MG63 (cell line): ENCODE data around the gene RASL10A. TPM values are rescaled to one million over a fixed set of nuclear protein-coding genes. Genes with fewer than 3 reads are reported as not detected.
A peak's percentile ranks its signal among the peaks of the same experiment; 100 is the strongest.

Experiments used
- DNase-seq: peaks from one replicate; pipeline ENCODE4 v3.0.0-alpha.2; 2020
- H3K27me3 ChIP-seq: fragments of 250-450 bp; sonication (Bioruptor Pico); 2 replicates; pipeline ENCODE4 v1.5.1; 2020; ENCODE audit warnings: mild to moderate bottlenecking, moderate library complexity
- H3K36me3 ChIP-seq: fragments of 250-450 bp; sonication (Bioruptor Pico); 2 replicates; pipeline ENCODE4 v1.5.1; 2020; ENCODE audit warnings: mild to moderate bottlenecking, moderate library complexity
- H3K4me3 ChIP-seq: fragments of 250-450 bp; sonication (Bioruptor Pico); 2 replicates; pipeline ENCODE4 v1.5.1; 2020; ENCODE audit warnings: mild to moderate bottlenecking, moderate library complexity
- H3K9me3 ChIP-seq: fragments of 250-450 bp; sonication (Bioruptor Pico); 2 replicates; pipeline ENCODE4 v1.5.1; 2020; ENCODE audit warnings: mild to moderate bottlenecking, moderate library complexity
- total RNA-seq: library from RNA; depleted of rRNA; stranded (reverse); fragments of >200 nt; shearing (Covaris generic); gene quantifications from 2 replicates; pipeline ENCODE4 v1.2.3, GENCODE V29; 2014; ENCODE audit warnings: low replicate concordance

RASL10A gene
- total RNA-seq, 1 experiment from 2014 or later, result not detected

DNA sequence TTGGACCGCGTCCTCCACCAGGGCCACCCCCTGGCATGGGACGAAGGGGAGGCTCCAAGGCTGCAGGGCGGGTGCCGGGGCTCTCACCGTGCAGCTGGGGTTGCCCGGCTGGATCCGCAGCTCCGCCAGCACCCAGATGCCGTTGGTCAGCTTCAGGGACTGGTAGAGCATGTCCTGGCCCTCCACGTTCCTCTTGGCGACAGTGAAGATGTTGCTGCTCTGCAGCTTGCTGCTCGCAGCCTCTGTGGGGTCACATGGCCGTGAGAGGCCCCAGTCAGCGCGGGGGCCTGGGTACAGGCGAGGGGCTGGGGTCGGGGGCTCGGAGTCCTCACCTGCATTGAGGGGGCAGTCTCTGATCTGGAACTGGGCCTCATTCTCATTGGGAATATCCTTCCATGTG is 14.8 kb upstream of the RASL10A start:
- H3K36me3 ChIP-seq, result peaks cover 11% of the 10 kb centered on the region
- no peaks in the 10 kb centered on the region for H3K9me3 ChIP-seq
- DNase-seq, result no peak
- H3K27me3 ChIP-seq, result no peaks in the 10 kb centered on the region
- H3K4me3 ChIP-seq, result no peak overlapping the region

DNA sequence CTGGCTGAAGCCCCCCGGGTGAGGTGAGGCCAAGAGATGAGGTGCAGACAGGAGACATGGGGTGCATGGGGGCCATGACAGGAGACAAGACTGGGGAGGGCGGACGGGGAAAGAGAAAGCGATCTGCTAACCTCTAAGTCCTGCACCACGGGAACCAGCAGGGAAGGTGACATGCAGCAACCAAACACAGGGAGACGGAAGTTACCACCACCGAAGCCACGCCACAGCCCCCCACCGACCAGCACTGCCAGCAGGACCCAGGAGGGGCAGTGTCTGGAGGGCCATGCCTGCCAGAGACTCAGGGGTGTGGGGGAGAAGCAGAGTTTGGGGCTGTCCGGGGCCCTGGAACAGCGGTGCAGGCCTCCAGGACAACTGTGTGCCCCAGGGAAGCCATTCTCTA is 14.1 kb upstream of the RASL10A start:
- H3K27me3 ChIP-seq, result no peaks in the 10 kb centered on the region
- no peak for DNase-seq
- H3K4me3 ChIP-seq, result no peak overlapping the region
- H3K36me3 ChIP-seq, result peaks cover 11% of the 10 kb centered on the region
- H3K9me3 ChIP-seq, result no peaks in the 10 kb centered on the region

DNA sequence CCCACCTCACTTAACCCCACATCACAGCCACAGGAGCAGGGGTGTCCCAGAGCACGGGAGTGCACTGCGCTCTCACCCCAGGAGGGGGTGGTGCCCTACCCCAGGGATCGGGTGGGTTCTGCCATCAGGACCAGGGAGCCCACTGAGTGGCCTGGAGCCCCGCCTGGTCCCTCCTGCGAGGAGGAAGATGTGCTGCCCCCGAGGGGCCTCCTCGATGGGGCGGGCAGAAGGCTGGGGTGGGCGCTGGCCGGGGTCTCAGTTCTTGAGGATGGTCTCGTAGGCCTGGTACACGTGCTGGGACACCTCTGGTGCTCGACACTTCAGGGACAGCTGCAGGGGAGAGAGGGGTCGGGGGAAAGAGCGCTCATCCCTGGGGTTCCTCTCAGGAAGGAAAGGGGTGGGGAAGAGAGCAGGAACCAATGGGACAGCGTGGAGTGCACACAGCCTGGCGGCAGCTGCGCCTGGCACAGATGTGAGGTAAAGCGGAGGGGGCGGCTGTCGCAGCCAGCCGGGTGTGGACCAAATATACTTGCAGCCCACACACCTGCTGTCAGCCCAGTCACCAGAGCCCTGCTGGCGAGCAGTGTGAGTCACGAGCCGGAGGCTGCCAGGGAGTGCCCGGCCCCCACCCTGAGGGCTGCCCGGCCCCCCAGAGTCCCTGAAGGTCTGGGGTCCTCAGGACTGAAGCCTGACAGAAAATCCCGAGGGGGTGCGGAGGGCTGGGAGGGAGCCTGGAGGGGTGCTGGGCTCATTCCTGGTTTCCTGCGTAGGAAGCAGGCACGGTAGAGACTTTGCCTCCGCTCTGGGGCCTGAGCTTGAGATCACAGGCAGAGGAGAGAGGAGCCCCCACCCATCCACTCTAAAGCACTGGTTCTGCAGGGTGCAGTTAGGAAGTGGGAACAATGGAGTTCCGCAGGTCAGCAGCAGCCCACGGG is 13.3 kb upstream of the RASL10A start:
- DNase-seq, result peak; percentile 27
- no peak overlapping the region for H3K4me3 ChIP-seq

GRCh38 chr22:29328055-29328454 is 12.6 kb upstream of the RASL10A start:
- DNase-seq, result no peak
- Histone ChIP-seq H3K9me3 (no peaks in the 10 kb centered on the region), H3K36me3 (peaks cover 11% of the 10 kb centered on the region), H3K4me3 (no peak overlapping the region), H3K27me3 (no peaks in the 10 kb centered on the region)

More for the DNA sequence above, 13.3 kb upstream of the RASL10A start:
- H3K9me3 ChIP-seq, result no peaks in the 10 kb centered on the region
- peaks cover 11% of the 10 kb centered on the region for H3K36me3 ChIP-seq
- H3K27me3 ChIP-seq, result no peaks in the 10 kb centered on the region

DNA sequence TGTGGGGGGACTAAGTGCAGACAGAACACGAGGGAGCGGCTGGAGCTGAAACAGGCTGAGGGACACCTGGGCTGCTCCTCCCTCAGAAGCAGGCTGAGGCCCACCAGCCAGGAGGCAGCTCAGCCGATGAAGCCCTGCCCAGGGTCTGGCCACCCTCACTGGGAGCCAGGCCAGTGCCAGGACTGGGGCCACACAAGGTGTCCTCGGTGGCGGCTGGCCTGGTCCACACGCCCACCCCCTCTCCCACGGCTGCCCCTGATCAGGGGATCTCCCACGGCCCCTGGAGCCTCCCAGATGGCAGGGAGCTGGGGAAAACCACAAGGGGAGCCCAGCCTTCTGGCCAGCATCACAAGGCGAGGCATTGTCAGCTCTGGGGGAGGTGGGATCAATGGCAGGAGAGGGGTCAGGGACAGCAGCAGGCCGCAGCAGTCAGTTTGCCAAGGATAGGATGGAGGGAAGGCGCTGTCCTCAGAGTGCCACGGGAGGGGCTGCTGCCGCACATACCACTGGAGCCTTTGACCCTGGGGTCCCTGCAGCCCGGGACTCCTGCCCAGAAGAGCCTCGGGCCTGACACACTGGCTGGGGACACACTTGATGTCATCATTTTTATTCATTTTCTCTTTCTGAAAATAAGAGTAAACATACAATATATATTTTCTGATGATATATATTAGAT is 11.7 kb upstream of the RASL10A start:
- no peak for DNase-seq

DNA sequence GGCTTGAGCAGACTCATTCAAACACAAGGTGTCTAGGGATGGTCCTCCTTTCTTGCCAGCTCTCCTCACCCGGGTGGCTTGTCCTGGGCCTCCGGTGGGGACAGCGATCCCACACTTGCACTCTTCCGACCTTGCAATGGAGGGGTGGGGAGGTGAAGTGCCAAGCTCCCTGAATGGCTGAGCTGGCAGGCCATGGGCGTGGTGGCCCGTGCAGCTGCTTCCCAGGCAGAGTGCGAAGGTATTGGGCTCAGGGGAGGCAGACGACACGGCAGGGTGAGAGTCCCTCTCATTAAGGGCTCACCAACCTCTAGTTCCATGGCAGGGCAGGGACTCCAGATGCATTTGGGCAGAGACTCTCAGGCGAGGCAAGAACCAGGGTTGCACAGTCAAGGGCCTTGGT is 11.0 kb upstream of the RASL10A start:
- H3K9me3 ChIP-seq, result no peaks in the 10 kb centered on the region
- no peaks in the 10 kb centered on the region for H3K27me3 ChIP-seq
- peaks cover 11% of the 10 kb centered on the region for H3K36me3 ChIP-seq
- DNase-seq, result no peak
- H3K4me3 ChIP-seq, result no peak overlapping the region

More for the DNA sequence above, 11.7 kb upstream of the RASL10A start:
- Histone ChIP-seq H3K36me3 (peaks cover 11% of the 10 kb centered on the region), H3K4me3 (no peak overlapping the region), H3K27me3 (no peaks in the 10 kb centered on the region), H3K9me3 (no peaks in the 10 kb centered on the region)

GRCh38 chr22:29325785-29326315 is 10.4 kb upstream of the RASL10A start:
- DNase-seq, result no peak
- no peak overlapping the region for H3K4me3 ChIP-seq
- H3K27me3 ChIP-seq, result no peaks in the 10 kb centered on the region
- H3K9me3 ChIP-seq, result no peaks in the 10 kb centered on the region
- H3K36me3 ChIP-seq, result peaks cover 11% of the 10 kb centered on the region

- Histone ChIP-seq H3K27me3 (no peaks in the 10 kb centered on the region), H3K36me3 (peaks cover 11% of the 10 kb centered on the region), H3K4me3 (no peak overlapping the region), H3K9me3 (no peaks in the 10 kb centered on the region)
- no peak for DNase-seq
Measured at GRCh38 chr22:29325356-29325755, 9.9 kb upstream of the RASL10A start.

DNA sequence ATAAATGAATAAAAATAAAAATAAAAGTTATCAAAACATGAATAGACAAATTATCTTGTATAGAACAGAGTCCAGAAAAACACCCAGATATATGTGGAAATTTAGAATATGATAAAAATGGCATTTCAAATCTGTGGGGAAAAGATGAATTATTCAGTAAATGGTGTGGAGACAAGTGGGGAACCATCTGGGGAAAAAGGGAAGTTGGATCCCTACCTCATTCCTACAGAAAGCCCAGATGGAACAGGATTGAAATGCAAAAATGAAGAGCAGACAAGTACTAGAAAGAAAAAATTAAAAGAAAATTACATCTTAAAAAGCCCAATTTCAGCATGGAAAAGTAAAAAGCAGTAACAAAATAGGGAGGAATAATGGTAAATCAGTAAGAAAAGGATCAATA is 8.1 kb upstream of the RASL10A start:
- Histone ChIP-seq H3K4me3 (no peak overlapping the region), H3K27me3 (no peaks in the 10 kb centered on the region), H3K36me3 (peaks cover 11% of the 10 kb centered on the region), H3K9me3 (no peaks in the 10 kb centered on the region)
- DNase-seq, result no peak

DNA sequence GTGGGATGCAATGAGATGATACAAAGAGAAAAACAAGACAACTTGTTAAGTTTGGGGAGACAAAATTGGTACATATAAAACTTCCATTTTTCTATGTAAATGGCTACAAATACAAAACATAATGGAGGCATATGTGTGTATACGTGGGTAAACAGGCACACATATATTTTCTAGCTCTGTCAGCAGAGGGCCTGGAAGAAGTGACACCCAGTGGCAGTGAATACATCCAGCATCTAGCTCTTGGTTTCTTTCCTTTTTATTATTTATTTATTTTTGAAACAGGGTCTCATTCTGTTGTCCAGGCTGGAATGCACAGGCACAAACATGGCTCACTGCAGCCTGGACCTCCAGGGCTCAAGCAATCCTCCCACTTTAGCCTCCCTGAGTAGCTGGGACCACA is 5.0 kb upstream of the RASL10A start:
- Histone ChIP-seq H3K36me3 (no peaks in the 10 kb centered on the region), H3K27me3 (no peaks in the 10 kb centered on the region), H3K4me3 (no peak overlapping the region), H3K9me3 (no peaks in the 10 kb centered on the region)
- no peak for DNase-seq

GRCh38 chr22:29319072-29319471 is 3.6 kb upstream of the RASL10A start:
- Histone ChIP-seq H3K27me3 (peaks cover 5% of the 10 kb centered on the region; the same call in 1 of the 2 replicates), H3K9me3 (no peaks in the 10 kb centered on the region), H3K36me3 (no peaks in the 10 kb centered on the region), H3K4me3 (no peak overlapping the region)
- DNase-seq, result no peak

- no peaks in the 10 kb centered on the region for H3K9me3 ChIP-seq
- peaks cover 5% of the 10 kb centered on the region; the same call in 1 of the 2 replicates for H3K27me3 ChIP-seq
- no peaks in the 10 kb centered on the region for H3K36me3 ChIP-seq
- DNase-seq, result no peak
- no peak overlapping the region for H3K4me3 ChIP-seq
Measured at GRCh38 chr22:29317827-29318454, 2.4 kb upstream of the RASL10A start.

DNA sequence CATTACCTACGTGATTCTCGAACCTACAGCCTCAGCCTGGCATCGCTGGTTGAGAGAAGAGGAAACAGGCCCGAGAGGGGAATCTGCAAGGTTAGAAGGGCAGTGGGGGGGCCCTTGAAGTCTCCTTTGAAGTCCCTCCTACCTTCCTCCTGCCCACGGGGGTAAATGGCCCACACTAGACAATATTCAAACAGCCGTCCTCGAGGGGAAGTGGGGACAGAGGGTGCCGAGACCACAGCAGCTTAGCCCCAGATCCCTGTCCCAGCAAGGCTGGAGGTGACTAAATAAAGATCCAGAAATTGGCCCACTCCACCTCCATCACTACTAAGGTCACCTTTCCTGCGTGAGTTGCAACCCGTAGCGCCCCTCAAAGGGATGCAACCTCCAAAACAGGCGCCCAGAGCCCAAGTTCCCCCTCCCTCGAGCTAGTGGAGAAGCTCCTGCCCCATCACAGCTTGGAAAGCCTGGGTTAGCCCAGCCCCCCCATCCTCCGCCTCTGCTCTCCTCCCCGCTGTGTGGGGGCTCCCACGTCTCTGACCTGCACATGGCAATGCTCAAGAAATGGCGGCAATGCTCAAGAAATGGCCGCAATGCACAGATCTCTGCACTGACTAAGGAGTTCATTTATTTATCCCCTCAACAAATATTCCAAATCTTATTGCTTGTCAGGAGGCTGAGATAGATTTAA is 788 bp upstream of the RASL10A start:
- DNase-seq, result no peak
- Histone ChIP-seq H3K9me3 (no peaks in the 10 kb centered on the region), H3K27me3 (peaks cover 5% of the 10 kb centered on the region; the same call in 1 of the 2 replicates), H3K4me3 (no peak overlapping the region), H3K36me3 (peaks cover 8% of the 10 kb centered on the region)

DNA sequence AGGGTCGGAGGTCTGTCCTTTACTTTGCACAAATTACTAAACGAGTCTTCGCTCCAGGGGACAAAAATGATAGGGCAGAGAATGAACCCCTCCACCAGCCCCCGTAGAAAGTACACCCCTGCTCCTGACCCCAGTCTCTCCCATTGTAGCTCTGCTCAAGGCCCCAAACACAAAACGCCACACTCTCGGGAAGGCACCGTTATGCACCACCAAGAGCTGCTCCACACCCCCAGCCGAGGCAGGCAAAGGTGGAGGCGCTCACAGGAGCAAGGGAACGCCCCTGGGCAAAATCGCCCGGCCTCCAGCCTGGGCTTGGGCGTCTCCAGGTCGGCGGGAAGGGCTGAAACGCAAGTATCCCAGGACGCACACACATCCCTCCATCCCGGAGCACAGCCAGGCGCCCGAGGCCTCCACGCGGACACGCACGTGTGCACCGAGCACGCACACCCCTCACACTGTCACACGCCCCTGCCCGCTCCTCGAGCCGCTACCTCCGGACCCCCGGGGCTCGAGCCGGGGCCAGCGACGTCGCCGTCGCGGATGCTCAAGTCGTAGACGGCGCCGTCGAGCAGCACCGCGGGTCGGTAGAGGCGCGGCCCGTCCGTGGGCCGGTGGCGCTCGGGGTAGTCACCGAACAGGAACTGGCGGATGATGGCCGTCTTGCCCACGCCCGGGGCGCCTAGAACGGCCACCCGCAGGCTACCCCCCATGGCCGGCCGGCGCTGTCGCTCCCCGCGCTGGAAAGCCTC is 786 bp downstream of the RASL10A start:
- no peak for DNase-seq
- H3K4me3 ChIP-seq, result no peak overlapping the region
- H3K36me3 ChIP-seq, result peaks cover 11% of the 10 kb centered on the region

GRCh38 chr22:29313576-29314466 is 1.7 kb downstream of the RASL10A start:
- no peak overlapping the region for H3K4me3 ChIP-seq
- H3K27me3 ChIP-seq, result peaks cover 5% of the 10 kb centered on the region; the same call in 1 of the 2 replicates
- no peak for DNase-seq
- peaks cover 11% of the 10 kb centered on the region for H3K36me3 ChIP-seq
- H3K9me3 ChIP-seq, result no peaks in the 10 kb centered on the region

More for the DNA sequence above, 786 bp downstream of the RASL10A start:
- Histone ChIP-seq H3K9me3 (no peaks in the 10 kb centered on the region), H3K27me3 (peaks cover 5% of the 10 kb centered on the region; the same call in 1 of the 2 replicates)
